Brain microvascular endothelial cell (primary cell): ENCODE measurements around the gene DUSP7.

Experiments used
- DNase-seq: peaks from one replicate; pipeline ENCODE4 v3.0.0-alpha.2; 2020
- H3K27ac ChIP-seq: fragments of 250-450 bp; sonication (Bioruptor Pico); 2 replicates; pipeline ENCODE4 v1.5.1; 2020; ENCODE audit warnings: mild to moderate bottlenecking, moderate library complexity
- H3K27me3 ChIP-seq: fragments of 250-450 bp; sonication (Bioruptor Pico); replicated peaks from 2 replicates; pipeline ENCODE4 v1.5.1; 2020; ENCODE audit warnings: mild to moderate bottlenecking
- H3K36me3 ChIP-seq: fragments of 250-450 bp; sonication (Bioruptor Pico); replicated peaks from 2 replicates; pipeline ENCODE4 v1.5.1; 2020; ENCODE audit warnings: mild to moderate bottlenecking
- H3K4me3 ChIP-seq: 2 replicates; pipeline ENCODE4 v1.5.1; 2011; ENCODE audit warnings: low read depth, mild to moderate bottlenecking, control low read depth, low read length, moderate library complexity
- CTCF ChIP-seq: IDR thresholded peaks from 2 replicates; pipeline ENCODE4 v1.5.1; 2011; ENCODE audit warnings: low read depth, mild to moderate bottlenecking, moderate library complexity, low read length, control low read depth, inconsistent platforms; ENCODE audit errors: missing control alignments
- in situ Hi-C: cut with HindIII; loops from 2 replicates; pipeline ENCODE4 v1.10.0; 2017; ENCODE audit warnings: low sequenced_read_pairs, low pct_ligation_motif_present

Gene DUSP7

GRCh38 chr3:52029535-52029934 lies 26.8 kb downstream of the DUSP7 start:
- DNase-seq: no peak
- no peak for TF ChIP-seq CTCF
- Histone ChIP-seq H3K36me3 (no peaks in the 10 kb centered on the region), H3K4me3 (no peak overlapping the region), H3K27me3 (no peaks in the 10 kb centered on the region), H3K27ac (no peak overlapping the region)
- in situ Hi-C loops: no loop called here

GRCh38 chr3:52029053-52029452 lies 27.3 kb downstream of the DUSP7 start:
- Histone ChIP-seq H3K36me3 (no peaks in the 10 kb centered on the region), H3K27ac (no peak overlapping the region), H3K27me3 (no peaks in the 10 kb centered on the region), H3K4me3 (no peak overlapping the region)
- in situ Hi-C loops: no loop called here
- DNase-seq: no peak
- no peak for TF ChIP-seq CTCF

GRCh38 chr3:52028572-52028971 lies 27.8 kb downstream of the DUSP7 start:
- DNase-seq: no peak
- H3K27ac ChIP-seq: no peak overlapping the region
- in situ Hi-C loops: no loop called here
- no peaks in the 10 kb centered on the region for H3K36me3 ChIP-seq
- TF ChIP-seq CTCF: no peak
- H3K27me3 ChIP-seq: no peaks in the 10 kb centered on the region
- no peak overlapping the region for H3K4me3 ChIP-seq

- no peak overlapping the region for H3K4me3 ChIP-seq
- H3K27ac ChIP-seq: no peak overlapping the region
- no peak for TF ChIP-seq CTCF
- DNase-seq: no peak
- in situ Hi-C loops: no loop called here
- no peaks in the 10 kb centered on the region for H3K36me3 ChIP-seq
- no peaks in the 10 kb centered on the region for H3K27me3 ChIP-seq
Observed at GRCh38 chr3:52026041-52026440, 30.3 kb downstream of the DUSP7 start.

- H3K27me3 ChIP-seq: no peaks in the 10 kb centered on the region
- no peak overlapping the region for H3K27ac ChIP-seq
- in situ Hi-C loops: no loop called here
- DNase-seq: no peak
- no peak for TF ChIP-seq CTCF
- no peaks in the 10 kb centered on the region for H3K36me3 ChIP-seq
- H3K4me3 ChIP-seq: no peak overlapping the region
Observed at GRCh38 chr3:52025453-52025852, 30.9 kb downstream of the DUSP7 start.

DNA sequence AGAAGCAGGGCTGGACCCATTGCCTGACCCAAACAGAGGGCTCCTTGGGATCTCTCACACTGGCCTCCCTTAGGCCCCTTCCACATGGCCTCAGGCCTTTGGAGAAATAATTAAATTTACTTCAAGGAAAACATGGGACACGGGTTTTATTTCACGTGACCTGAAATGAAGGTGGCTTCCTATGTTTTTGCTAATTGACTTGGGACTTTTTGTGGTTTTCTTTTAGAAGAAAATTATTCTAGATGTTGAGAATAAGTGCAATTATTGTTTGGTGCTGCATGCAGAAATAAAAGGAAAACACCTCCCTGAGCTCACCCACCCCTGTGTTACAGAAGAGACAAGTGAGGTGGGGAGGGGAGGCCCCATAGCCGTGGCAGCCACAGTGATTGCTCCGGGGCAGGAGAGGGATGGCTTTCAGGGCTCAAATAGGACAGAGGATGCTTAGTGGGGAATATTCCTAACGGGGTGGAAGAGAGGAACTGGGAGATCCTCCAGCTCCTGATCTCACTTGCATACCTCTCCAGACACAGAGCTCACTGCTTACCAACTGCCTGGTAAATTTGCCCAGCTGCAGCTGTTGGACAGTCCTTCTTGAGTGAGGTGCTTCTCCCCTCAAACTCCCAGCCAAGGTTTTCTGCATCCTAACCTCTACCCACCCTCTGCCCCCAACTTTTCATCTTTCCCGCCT lies 31.5 kb downstream of the DUSP7 start:
- Histone ChIP-seq H3K4me3 (no peak overlapping the region), H3K27me3 (no peaks in the 10 kb centered on the region), H3K36me3 (no peaks in the 10 kb centered on the region), H3K27ac (no peak overlapping the region)
- no peak for DNase-seq
- in situ Hi-C loops: no loop called here
- no peak for TF ChIP-seq CTCF
